A549 (cell line): Measurements from ENCODE around the gene KPNA6. TPM values are rescaled to one million over a fixed set of nuclear protein-coding genes. Genes with fewer than 3 reads are reported as not detected.

Experiments
- ATAC-seq, 2 experiments: fragments of 200-7000 bp in 1 of 2; fragments of >200 bp in 1 of 2; cut with Nextera tagmentation in 1 of 2; cut with Tn5 transposase in 1 of 2; 3 replicates each; pipeline versions ENCODE4 v1.8.0 to v1.9.1; 2018 to 2020; ENCODE audit warnings: mild to moderate bottlenecking in 1 of 2, moderate library complexity in 1 of 2
- CTCF ChIA-PET: fragments of 300-600 bp; sonication (Branson Sonifier 250); formaldehyde crosslinking; extraction: SDS; loops from one replicate; lab custom pipeline; 2021; ENCODE audit warnings: antibody characterized with exemption, inconsistent platforms; lab: Yijun Ruan, JAX
- POLR2A ChIA-PET: fragments of 350-600 bp; formaldehyde crosslinking; extraction: SDS; loops from one replicate; lab custom pipeline; 2021; ENCODE audit warnings: antibody characterized with exemption, inconsistent platforms; lab: Yijun Ruan, JAX
- DNase-seq, 2 experiments: peaks; one replicate each; pipeline versions ENCODE4 v3.0.0 to v3.0.0-alpha.2; 2011 to 2016; ENCODE audit warnings: low read depth in 1 of 2, low spot score in 1 of 2
- FAIRE-seq: peaks from 2 replicates; lab custom pipeline; 2011; peaks lifted over from hg19 to GRCh38; lab: Jason Lieb, UNC
- H3K27ac ChIP-seq, 2 experiments: fragments of >200 bp; sonication (Bioruptor Twin); formaldehyde crosslinking; 3 replicates each; pipeline ENCODE4 v1.5.1; 2016 to 2017
- H3K4me1 ChIP-seq: fragments of >200 bp; sonication (Bioruptor Twin); formaldehyde crosslinking; 3 replicates; pipeline ENCODE4 v1.6.1; 2016
- H3K4me2 ChIP-seq: fragments of >200 bp; sonication (Bioruptor Twin); formaldehyde crosslinking; 3 replicates; pipeline ENCODE4 v1.6.1; 2016
- H3K4me3 ChIP-seq: fragments of >200 bp; sonication (Bioruptor Twin); formaldehyde crosslinking; 3 replicates; pipeline ENCODE4 v1.5.1; 2016
- H3K9me3 ChIP-seq: fragments of >200 bp; sonication (Bioruptor Twin); formaldehyde crosslinking; 3 replicates; pipeline ENCODE4 v1.6.1; 2016
- BHLHE40 ChIP-seq: IDR thresholded peaks from 2 replicates; pipeline ENCODE4 v1.6.1; 2012; ENCODE audit warnings: low read depth, low read length, inconsistent platforms
- CBX2 ChIP-seq: fragments of 200-600 bp; sonication (generic); IDR thresholded peaks from 2 replicates; pipeline ENCODE4 v1.6.1; 2016; ENCODE audit warnings: low read depth, mild to moderate bottlenecking, borderline replicate concordance
- CEBPB ChIP-seq, 2 experiments: fragments of >200 bp in 1 of 2; sonication (Bioruptor Twin) in 1 of 2; formaldehyde crosslinking in 1 of 2; IDR thresholded peaks; 2 replicates each; pipeline ENCODE4 v1.6.1; 2012 to 2016
- EP300 ChIP-seq, 2 experiments: fragments of >200 bp; sonication (Bioruptor Twin); formaldehyde crosslinking; IDR thresholded peaks; 2 replicates in 1 of 2; 3 replicates in 1 of 2; pipeline ENCODE4 v1.6.1; 2016 to 2017
- ESRRA ChIP-seq: fragments of 150-350 bp; IDR thresholded peaks from 2 replicates; pipeline ENCODE4 v1.6.1; 2014; ENCODE audit warnings: mild to moderate bottlenecking, low read length, borderline replicate concordance
- HDAC2 ChIP-seq: fragments of 200-600 bp; sonication (generic); IDR thresholded peaks from 2 replicates; pipeline ENCODE4 v1.6.1; 2016
- HOXB13 ChIP-seq: fragments of 250-450 bp; sonication (Bioruptor Pico); IDR thresholded peaks from 2 replicates; pipeline ENCODE4 v1.5.0; 2020; ENCODE audit warnings: low read depth, mild to moderate bottlenecking, moderate library complexity
- MYC ChIP-seq: IDR thresholded peaks from 2 replicates; pipeline ENCODE4 v1.6.1; 2012; ENCODE audit warnings: mild to moderate bottlenecking, inconsistent platforms, low read length, improper control_type of control experiment, borderline replicate concordance
- NFE2L2 ChIP-seq: fragments of 150-350 bp; conservative IDR thresholded peaks from 2 replicates; pipeline ENCODE4 v1.6.1; 2014; ENCODE audit warnings: low read length
- PHF8 ChIP-seq: fragments of 200-600 bp; sonication (generic); IDR thresholded peaks from 2 replicates; pipeline ENCODE4 v1.6.1; 2016; ENCODE audit warnings: low read depth, mild to moderate bottlenecking, antibody characterized with exemption, moderate library complexity, borderline replicate concordance
- POLR2A ChIP-seq: IDR thresholded peaks from 2 replicates; pipeline ENCODE4 v1.6.1; 2012; ENCODE audit warnings: mild to moderate bottlenecking, low read length
- RAD21 ChIP-seq, 2 experiments: fragments of >200 bp in 1 of 2; sonication (Bioruptor Twin) in 1 of 2; formaldehyde crosslinking in 1 of 2; IDR thresholded peaks in 1 of 2; conservative IDR thresholded peaks in 1 of 2; 2 replicates in 1 of 2; 3 replicates in 1 of 2; pipeline ENCODE4 v1.6.1; 2012 to 2018; ENCODE audit warnings: inconsistent platforms in 1 of 2
- RFX5 ChIP-seq: fragments of 450-650 bp; IDR thresholded peaks from 2 replicates; pipeline ENCODE4 v1.7.1; 2014; ENCODE audit warnings: antibody characterized with exemption, mild to moderate bottlenecking, moderate library complexity
- TFCP2L1 ChIP-seq: fragments of 250-450 bp; sonication (Bioruptor Pico); IDR thresholded peaks from 2 replicates; pipeline ENCODE4 v1.5.0; 2021; ENCODE audit warnings: mild to moderate bottlenecking
- TP53 ChIP-seq: fragments of 250-450 bp; sonication (Bioruptor Pico); IDR thresholded peaks from 2 replicates; pipeline ENCODE4 v1.5.0; 2021; ENCODE audit warnings: mild to moderate bottlenecking, moderate library complexity
- ZC3H11A ChIP-seq: fragments of 450-650 bp; IDR thresholded peaks from 2 replicates; pipeline ENCODE4 v1.6.1; 2014; ENCODE audit warnings: antibody characterized with exemption, mild to moderate bottlenecking
- ZFP36 ChIP-seq: fragments of 450-650 bp; IDR thresholded peaks from 2 replicates; pipeline ENCODE4 v1.6.1; 2014; ENCODE audit warnings: borderline replicate concordance; ENCODE audit not compliant: partially characterized antibody
- ZSCAN20 ChIP-seq: fragments of 250-450 bp; sonication (Bioruptor Pico); IDR thresholded peaks from 2 replicates; pipeline ENCODE4 v1.8.0; 2022; ENCODE audit warnings: mild to moderate bottlenecking, moderate library complexity
- WGBS: methylation state at CpG from one replicate; pipeline ENCODE4 v1.1.6; 2017; ENCODE audit errors: missing lambda C conversion rate; 5-methylcytosine and 5-hydroxymethylcytosine counted together
- polyA plus RNA-seq, 4 experiments: library from polyadenylated mRNA; depleted of rRNA in 3 of 4; stranded (reverse); fragments of >200 nt; fragmentation: RNase III in 1 of 4; extraction: RNeasy Plus Mini Kit Qiagen cat#74134 plus additional on column Dnase treatment in 1 of 4; gene quantifications; 2 replicates in 3 of 4; 3 replicates in 1 of 4; pipeline ENCODE4 v1.2.3, GENCODE V29; 2011 to 2017
- TF ChIP-seq, protein P1 (sequence below): IDR thresholded peaks from 2 replicates; pipeline ENCODE4 v1.6.1; 2012
- TF ChIP-seq, protein P2 (sequence below): IDR thresholded peaks from 2 replicates; pipeline ENCODE4 v1.6.1; 2012; ENCODE audit warnings: low read depth, borderline replicate concordance
- TF ChIP-seq, protein P3 (sequence below): fragments of 250-450 bp; sonication (Bioruptor Pico); IDR thresholded peaks from 2 replicates; pipeline ENCODE4 v1.5.0; 2020; ENCODE audit warnings: low read depth, mild to moderate bottlenecking, moderate library complexity
- TF ChIP-seq, protein P4 (sequence below): fragments of 150-350 bp; IDR thresholded peaks from 2 replicates; pipeline ENCODE4 v1.6.1; 2014; ENCODE audit warnings: low read depth, mild to moderate bottlenecking, low read length
- TF ChIP-seq, protein P5 (sequence below): fragments of >200 bp; sonication (Bioruptor Twin); formaldehyde crosslinking; IDR thresholded peaks from 3 replicates; pipeline ENCODE4 v1.6.1; 2016

KPNA6 gene
- polyA plus RNA-seq, 2 of the 4 experiments (the other 2 are of a cell fraction) = 15.9 to 24.3 TPM

DNA sequence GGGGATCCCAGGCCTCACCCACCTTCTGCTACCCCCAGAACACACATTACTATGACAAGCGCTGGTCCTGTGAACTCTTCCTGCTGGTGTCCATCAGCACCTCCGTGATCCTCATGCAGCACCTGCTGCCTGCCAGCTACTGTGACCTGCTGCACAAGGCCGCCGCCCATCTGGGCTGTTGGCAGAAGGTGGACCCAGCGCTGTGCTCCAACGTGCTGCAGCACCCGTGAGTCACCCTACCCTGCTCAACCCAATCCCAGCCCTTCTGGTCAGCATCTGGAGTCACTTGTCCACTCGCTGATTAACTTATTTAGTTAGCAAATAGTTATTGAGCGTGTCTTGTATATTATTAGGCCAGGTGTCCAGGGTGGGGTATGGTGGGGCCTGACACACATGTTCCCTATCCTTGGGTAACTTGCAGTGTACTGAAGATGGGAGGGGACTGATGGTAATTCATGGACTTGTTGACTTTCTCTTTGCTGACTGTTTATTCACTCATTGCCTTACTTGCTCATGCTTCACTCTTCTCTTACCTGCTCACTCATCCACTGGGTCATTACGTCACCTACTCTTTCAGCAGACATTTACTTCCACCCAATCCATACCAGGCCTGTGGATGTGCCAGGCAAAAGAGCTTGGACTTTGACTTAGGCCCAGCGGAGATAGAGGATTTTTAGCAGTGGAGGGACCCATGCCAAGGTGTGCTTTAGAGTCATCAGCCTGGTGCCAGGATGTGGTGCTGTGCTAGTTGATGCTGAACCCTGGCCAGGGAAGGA, 12.9 kb upstream of the KPNA6 start:
- TF ChIP-seq ZSCAN20 (CRISPR knock-in tag) (no peak), HDAC2 (no peak), RAD21 (conservative IDR thresholded peaks at IDR 0.05 in 1 of 2, IDR thresholded peaks at IDR 0.05 in 1 of 2) (no peak), EP300 (IDR thresholded peaks at IDR 0.05) (no peak), TP53 (CRISPR knock-in tag) (no peak), ZC3H11A (no peak), PHF8 (no peak)
- TF ChIP-seq, protein P1, sequence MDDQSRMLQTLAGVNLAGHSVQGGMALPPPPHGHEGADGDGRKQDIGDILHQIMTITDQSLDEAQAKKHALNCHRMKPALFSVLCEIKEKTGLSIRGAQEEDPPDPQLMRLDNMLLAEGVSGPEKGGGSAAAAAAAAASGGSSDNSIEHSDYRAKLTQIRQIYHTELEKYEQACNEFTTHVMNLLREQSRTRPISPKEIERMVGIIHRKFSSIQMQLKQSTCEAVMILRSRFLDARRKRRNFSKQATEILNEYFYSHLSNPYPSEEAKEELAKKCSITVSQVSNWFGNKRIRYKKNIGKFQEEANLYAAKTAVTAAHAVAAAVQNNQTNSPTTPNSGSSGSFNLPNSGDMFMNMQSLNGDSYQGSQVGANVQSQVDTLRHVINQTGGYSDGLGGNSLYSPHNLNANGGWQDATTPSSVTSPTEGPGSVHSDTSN = no peak
- DNase-seq = no peak
- no peak; a peak in 2 of 6 replicates for ATAC-seq
- CTCF ChIA-PET = no interaction called here
- H3K4me1 ChIP-seq = no peaks in the 10 kb centered on the region
- no peak for FAIRE-seq
- H3K27ac ChIP-seq = no peak overlapping the region
- no peak overlapping the region for H3K4me2 ChIP-seq
- no peak overlapping the region for H3K4me3 ChIP-seq
- POLR2A ChIA-PET = no interaction called here
- no peaks in the 10 kb centered on the region for H3K9me3 ChIP-seq
- 90% methylated on average over 6 of the region's 11 CpGs for WGBS

DNA sequence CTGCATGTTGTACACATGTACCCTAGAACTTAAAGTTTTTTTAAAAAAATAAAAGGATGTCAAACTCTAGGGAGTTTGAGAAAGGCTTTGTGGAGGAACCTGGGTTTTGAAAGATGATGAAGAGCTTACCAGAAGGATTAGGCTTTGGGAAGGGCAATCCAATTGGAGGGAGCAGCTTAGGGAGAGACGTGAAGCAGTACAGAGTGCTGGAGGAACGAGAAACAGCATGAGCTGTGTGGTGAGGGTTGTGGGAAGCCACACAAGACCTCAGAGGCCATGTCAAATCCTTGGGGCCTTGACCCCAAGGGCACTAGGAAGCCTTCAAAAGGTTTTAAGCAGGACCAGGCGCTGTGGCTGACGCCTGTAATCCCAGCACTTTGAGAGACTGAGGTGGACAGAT, 8.4 kb upstream of the KPNA6 start:
- Histone ChIP-seq H3K9me3 (no peaks in the 10 kb centered on the region), H3K4me1 (peaks cover 10% of the 10 kb centered on the region; the same call in 2 of the 3 replicates), H3K27ac (no peak overlapping the region), H3K4me2 (no peak overlapping the region), H3K4me3 (no peak overlapping the region)
- ATAC-seq = no peak
- POLR2A ChIA-PET = no interaction called here
- TF ChIP-seq ZFP36 (no peak), MYC (no peak), TFCP2L1 (no peak), PHF8 (no peak), ESRRA (no peak), POLR2A (no peak), HOXB13 (CRISPR knock-in tag) (no peak), CEBPB (IDR thresholded peaks at IDR 0.05) (no peak), BHLHE40 (no peak), NFE2L2 (no peak), HDAC2 (no peak), RFX5 (no peak), CBX2 (no peak)
- TF ChIP-seq, protein P2, sequence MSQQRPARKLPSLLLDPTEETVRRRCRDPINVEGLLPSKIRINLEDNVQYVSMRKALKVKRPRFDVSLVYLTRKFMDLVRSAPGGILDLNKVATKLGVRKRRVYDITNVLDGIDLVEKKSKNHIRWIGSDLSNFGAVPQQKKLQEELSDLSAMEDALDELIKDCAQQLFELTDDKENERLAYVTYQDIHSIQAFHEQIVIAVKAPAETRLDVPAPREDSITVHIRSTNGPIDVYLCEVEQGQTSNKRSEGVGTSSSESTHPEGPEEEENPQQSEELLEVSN = no peak
- TF ChIP-seq, protein P3, sequence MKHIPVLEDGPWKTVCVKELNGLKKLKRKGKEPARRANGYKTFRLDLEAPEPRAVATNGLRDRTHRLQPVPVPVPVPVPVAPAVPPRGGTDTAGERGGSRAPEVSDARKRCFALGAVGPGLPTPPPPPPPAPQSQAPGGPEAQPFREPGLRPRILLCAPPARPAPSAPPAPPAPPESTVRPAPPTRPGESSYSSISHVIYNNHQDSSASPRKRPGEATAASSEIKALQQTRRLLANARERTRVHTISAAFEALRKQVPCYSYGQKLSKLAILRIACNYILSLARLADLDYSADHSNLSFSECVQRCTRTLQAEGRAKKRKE = no peak
- TF ChIP-seq, protein P4, sequence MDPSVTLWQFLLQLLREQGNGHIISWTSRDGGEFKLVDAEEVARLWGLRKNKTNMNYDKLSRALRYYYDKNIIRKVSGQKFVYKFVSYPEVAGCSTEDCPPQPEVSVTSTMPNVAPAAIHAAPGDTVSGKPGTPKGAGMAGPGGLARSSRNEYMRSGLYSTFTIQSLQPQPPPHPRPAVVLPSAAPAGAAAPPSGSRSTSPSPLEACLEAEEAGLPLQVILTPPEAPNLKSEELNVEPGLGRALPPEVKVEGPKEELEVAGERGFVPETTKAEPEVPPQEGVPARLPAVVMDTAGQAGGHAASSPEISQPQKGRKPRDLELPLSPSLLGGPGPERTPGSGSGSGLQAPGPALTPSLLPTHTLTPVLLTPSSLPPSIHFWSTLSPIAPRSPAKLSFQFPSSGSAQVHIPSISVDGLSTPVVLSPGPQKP = no peak
- TF ChIP-seq, protein P5, sequence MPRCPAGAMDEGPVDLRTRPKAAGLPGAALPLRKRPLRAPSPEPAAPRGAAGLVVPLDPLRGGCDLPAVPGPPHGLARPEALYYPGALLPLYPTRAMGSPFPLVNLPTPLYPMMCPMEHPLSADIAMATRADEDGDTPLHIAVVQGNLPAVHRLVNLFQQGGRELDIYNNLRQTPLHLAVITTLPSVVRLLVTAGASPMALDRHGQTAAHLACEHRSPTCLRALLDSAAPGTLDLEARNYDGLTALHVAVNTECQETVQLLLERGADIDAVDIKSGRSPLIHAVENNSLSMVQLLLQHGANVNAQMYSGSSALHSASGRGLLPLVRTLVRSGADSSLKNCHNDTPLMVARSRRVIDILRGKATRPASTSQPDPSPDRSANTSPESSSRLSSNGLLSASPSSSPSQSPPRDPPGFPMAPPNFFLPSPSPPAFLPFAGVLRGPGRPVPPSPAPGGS = no peak
- FAIRE-seq = no peak
- no peak for DNase-seq
- CTCF ChIA-PET = interaction anchor here (1.3 to 1.8 kb wide), 3 partner anchors 9 to 36 kb away, joined by 3 to 5 read pairs (median 5); partner anchors contain the start of gene KPNA6
- WGBS = 96% methylated on average over 4 of the region's 4 CpGs
